Measurements from ENCODE around the gene MRPL30. TPM values are rescaled to one million over a fixed set of nuclear protein-coding genes. Genes with fewer than 3 reads are reported as not detected.

MRPL30 gene
- 22.4 and 22.6 TPM in 2 replicates for total RNA-seq

DNA sequence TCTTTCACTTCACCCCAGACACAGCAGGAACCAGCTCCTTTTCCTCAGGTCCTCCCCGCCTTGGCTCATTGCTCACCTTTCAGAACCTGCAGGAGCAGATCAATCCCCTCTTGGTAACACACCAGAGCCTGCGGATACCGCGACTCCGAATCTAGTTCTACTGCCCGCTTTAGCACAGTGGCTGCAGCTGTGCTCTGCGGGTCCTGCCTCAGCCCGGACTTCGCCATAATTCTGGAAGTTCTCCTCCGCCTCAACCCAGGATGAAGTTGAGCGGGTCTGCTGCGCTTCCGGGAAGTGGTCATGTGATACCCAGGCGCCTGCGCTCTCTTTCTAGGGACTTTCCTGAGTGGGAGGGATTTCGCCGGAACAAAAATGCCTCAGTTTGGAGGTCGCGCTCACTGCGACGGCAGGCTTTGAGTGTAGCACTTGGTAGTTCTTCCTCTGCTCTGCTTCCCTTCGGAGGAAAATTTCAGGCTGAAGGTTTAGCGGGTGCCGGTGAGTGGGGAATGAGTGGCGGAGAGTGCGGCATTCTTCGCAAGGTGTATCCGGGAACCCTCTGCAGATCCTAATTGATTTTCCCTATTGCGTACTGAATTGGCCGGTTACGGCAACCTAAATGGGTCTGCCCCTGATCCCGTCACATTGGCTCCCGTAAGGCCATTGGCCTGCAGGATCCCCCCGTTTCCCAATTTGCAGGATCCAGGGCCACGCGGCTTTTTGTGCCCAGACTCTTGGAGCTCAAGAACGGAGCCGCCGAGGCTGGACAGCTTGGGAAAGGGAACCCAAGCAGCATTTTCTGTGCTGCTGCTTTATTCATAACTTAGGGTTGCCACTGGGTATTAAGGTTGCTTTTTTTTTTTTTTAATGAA lies at the start of gene MRPL30, which contains the start of gene MITD1:
TSS of gene MRPL30 (plus strand) at position 430 of the 869 bp plus-strand sequence. CDS start 5,020 bp downstream, outside the sequence.
TSS of gene MITD1 (minus strand) at position 304 of the 869 bp plus-strand sequence. CDS start at position 227, 77 bp downstream.

DNA sequence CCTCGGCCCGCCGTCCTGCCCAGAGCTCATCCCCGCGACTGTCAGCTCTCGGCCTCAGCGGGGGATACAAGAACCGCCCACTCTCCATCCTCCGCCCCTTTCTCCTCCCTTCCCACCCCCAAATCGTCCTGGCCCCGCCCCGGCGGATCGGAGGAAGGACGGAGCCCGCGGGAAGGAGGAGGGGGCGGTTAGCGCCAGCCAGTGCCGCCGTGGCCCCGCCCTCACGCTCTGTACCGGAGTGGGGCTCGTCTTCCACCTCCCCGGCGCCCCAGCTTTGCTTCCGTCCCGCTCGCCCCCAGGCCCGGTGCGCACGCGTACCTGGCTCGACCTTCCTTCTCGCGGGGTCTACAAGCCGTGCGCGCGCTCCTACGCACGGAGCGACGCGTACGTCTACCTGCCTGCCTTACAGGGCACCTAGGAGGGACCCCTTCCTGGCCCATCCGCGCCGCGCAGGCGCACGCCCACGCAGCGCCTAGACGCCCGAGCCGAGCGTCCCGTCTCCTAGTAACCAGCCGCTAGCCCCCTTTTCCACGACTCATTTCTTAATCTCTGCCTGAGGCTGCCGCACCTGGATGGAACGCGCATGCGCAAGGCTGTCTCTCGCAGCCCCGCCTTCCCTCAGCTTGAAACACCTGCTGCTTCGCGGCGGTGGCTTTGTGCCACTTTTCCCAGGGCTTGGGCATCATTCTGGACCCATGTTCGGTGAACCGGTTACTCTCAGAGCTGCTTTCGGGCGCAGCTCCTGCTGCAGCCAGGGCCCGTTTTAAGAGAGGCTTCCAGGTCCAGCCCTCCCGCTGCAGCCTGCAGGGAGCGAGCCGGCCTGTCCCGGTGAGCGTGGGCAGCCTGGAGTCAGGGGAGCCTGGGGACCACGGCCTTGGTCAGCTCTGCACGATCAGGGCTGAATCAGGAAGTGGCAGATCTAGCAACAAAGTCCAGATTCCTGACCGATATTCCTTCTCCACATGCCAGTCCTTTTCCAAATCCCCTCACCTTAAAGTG lies 39.6 kb upstream of the MRPL30 start, which contains the start of gene C2orf15:
TSS of gene C2orf15 (plus strand) at position 598 of the 999 bp plus-strand sequence. CDS start 8,852 bp downstream, outside the sequence.

GRCh38 chr2:99154643-99155536 lies 26.1 kb upstream of the MRPL30 start, which contains the start of the genes LIPT1 and TSGA10:
Gene LIPT1, plus strand, starts transcription at chr2:99154967. Its CDS starts 6,991 bp downstream, at chr2:99161958.
Gene TSGA10, minus strand, starts transcription at chr2:99154942. Its CDS starts 45,503 bp downstream, at chr2:99109439.

Other genes with a start within 250 kb of the MRPL30 start
- gene CRACDL, start 245.0 kb upstream of the MRPL30 start, total RNA-seq: under 0.01 and 0.12 TPM in 2 replicates
- not detected in 2 replicates for gene C2orf15, start 39.5 kb upstream of the MRPL30 start, total RNA-seq
- 1.1 and 2.5 TPM in 2 replicates for gene TSGA10, start 26.2 kb upstream of the MRPL30 start, total RNA-seq
- gene LIPT1, start 26.2 kb upstream of the MRPL30 start, total RNA-seq: 5.5 and 10.6 TPM in 2 replicates
- 17.3 and 28.0 TPM in 2 replicates for gene MITD1, start 126 bp upstream of the MRPL30 start, total RNA-seq
- gene LYG2, start 74.5 kb downstream of the MRPL30 start, total RNA-seq: not detected in 2 replicates
- 1.3 TPM in 1 of 2 replicates, not detected in the other for gene LYG1, start 120.0 kb downstream of the MRPL30 start, total RNA-seq
- 31.1 and 56.2 TPM in 2 replicates for gene TXNDC9, start 155.1 kb downstream of the MRPL30 start, total RNA-seq
- gene EIF5B, start 156.2 kb downstream of the MRPL30 start, total RNA-seq: 18.9 and 23.9 TPM in 2 replicates